Fibroblast of skin of abdomen (primary cell): Measurements from ENCODE around the gene SGSM2.

Source experiments
- DNase-seq: peaks from one replicate; pipeline ENCODE4 v3.0.0-alpha.2; 2013

Gene SGSM2

DNA sequence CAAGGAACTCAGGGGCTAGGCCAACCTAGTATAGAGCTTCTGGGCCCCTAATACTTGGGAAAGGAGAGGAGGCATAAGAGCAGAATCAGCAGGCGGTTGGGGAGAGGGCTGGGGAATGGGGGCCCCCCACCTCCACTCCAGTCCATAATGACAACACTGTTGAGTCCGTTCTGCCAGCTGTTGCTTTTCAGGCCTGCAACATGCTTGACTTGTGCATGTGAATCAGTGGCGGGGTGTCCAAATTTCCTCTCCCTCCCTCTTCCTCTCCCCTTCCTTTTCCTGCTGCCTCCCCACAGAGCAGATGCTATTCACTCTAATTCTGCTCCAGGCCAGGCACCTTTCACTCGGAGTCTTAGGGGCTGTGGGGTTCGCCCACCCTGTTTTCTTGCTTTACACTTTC is 31.7 kb downstream of the SGSM2 start:
- DNase-seq: no peak

DNA sequence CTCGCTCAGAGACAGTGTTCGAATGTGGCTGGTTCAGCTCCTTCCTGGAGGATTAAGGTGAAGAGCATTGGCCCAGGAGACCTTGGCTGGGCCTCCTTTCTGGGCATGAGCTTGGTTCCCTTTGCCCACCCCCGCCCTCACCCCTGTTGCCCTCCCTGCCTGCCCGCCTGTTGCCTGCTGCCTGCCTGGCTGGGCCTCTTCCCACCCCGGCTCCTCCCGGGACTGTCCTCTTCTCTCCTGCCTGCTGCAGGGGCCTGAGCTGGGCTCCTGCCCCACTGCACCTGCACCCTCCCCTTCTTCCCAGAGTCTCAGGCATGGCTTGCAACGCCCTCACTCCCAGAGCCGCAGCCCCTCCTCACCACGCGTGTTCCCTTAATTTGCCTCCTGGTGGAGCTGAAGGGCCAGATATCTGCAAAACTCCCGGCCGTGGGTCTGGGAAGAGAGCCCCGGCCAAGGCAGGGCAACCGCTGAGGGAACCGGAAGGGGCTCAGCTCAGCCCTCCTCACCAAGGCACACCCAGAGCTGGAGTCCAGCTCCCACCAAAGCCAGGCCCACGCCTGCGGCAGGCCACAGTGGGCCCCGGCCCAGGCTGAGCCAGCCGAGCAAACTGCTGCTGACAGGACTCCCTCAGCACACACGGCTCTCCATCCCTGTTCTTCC is 32.4 kb downstream of the SGSM2 start:
- no peak for DNase-seq

DNA sequence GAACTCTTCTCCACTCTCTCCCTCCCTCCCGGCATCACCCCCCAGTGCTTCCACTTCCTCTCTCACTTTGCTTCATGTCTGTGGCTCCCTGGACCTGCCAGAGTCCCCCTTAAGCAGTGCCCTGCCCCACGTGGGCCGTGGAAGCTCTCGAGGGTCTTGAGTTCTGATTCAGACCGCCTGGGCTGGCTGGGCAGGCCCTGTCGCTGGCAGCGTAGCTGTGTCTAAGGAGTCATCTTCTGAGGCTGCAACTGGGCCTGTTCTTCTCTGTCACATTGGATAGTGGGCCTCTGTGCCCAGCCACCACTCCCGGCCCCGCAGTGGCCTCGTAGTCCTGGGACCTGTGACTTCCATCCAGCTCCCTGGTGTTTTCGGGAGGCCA is 32.9 kb downstream of the SGSM2 start:
- no peak for DNase-seq

DNA sequence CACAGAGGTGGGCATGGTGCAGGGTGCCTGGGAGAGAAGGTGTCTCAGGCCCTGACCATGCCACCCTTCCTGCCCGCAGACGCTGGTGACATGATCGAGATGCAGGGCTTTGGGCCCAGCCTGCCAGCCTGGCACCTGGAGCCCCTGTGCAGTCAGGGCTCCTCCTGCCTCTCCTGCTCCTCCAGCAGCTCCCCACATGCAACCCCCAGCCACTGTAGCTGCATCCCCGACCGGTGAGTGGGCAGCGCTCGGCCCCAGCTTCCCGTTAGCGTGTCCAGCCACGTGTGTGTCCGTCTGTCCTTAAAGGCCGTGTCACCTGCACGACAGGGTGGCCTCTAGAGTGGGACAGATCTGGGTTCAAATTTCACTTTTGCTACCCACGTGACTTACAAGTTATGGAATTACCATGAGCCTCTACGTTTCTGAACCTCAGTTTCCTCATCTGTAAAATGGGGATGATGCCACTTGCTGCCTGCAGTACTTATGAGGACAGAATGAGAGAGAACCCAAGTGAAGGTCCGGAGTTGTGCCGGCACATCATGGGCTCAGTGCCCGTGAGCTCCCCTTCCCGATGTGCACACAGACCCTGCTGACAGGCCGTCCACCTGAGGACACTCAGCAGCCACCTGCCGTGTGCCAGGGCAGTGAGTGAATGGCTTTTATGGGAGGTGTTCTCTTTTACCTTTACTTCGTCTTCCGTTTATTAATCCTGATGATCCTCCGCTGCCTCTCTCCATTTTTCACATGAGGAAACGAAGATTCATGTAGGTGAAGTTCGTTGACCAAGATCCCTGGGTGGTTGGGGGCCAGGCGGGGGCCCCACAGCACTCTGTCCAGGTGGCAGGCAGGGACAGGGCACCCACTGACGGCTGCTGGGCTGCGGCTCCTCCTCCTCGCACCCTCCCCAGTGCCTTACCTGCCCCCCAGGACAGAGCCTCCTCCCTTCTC is 34.2 kb downstream of the SGSM2 start:
- no peak for DNase-seq

DNA sequence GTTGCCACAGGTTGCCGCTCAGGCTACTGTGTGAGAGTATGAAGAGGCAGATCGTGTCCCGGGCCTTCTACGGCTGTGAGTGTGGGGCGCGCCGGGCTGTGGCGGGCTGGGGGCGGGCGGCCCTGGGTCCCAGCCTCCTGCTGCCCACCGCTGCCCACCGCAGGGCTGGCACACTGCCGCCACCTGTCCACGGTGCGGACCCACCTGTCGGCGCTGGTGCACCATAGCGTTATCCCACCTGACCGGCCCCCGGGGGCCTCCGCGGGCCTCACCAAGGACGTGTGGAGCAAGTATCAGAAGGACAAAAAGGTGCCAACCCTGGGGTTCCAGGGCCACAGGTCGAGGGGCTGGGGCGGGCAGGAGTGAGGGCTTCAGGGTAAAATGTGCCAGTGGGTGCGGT is 34.9 kb downstream of the SGSM2 start:
- DNase-seq: no peak

DNA sequence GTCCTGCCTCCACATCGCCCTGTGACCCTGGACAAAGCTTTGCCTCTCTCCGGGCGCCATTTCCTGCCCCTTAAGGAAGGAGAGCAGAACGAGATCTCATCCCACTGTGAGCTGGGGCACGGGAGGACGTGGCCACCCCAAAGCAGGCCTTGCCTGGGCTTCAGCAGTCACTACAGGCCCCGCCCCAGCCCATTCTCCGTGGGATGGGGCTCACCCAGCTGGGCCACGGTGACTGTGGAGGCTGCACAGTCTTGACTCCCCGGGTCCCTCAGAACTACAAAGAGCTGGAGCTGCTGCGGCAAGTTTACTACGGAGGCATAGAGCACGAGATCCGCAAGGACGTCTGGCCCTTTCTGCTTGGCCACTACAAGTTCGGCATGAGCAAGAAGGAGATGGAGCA is 35.4 kb downstream of the SGSM2 start:
- DNase-seq: no peak

DNA sequence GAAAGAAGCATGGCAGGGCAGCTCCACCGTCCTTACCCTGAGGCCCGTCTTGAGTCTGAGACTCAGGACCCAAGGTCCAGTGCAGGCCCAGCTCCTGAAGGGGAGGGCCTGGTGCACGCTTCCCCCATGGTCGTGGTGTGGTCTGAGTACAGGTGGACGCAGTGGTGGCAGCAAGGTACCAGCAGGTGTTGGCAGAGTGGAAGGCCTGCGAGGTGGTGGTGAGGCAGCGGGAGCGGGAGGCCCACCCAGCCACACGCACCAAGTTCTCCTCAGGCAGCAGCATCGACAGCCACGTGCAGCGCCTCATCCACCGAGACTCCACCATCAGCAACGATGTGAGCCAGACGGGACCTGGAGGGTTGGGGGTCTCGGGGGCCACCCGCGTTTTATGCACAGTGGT is 35.9 kb downstream of the SGSM2 start:
- DNase-seq: no peak

DNA sequence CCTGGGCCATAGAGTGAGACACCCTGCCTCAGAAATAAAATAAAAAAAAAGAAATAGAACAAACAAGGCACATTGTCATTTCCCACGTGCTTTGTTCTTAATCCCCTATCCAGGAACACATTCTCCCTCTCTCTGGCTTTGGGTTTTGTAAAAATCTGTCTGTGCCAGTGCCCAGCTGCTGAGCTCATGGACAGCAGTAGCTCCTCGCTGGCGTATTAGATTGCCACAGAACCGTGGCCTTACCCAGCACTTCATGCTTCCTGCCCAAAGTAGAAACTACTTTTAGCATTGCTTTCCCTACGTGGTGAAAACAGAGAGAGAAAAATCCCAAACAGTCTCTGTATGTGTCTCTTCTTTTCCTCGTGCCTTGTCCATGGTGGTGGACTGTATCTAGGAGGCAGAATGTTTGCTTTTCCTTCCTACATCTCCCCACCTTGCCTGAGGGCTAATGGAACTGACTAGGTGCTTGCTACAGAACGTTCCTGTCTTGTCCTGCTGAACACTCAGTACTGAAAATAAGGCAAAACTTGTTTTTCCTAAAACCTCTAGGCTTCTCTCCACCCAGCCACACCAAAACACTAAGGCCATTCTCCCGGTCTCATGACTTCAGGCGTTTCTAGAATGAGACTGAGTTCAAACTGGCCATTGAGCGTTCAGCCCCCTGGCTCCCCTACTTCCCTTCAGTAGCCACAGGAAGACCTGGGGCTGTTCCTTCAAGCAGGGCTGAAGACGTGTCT is 37.4 kb downstream of the SGSM2 start:
- no peak for DNase-seq

DNA sequence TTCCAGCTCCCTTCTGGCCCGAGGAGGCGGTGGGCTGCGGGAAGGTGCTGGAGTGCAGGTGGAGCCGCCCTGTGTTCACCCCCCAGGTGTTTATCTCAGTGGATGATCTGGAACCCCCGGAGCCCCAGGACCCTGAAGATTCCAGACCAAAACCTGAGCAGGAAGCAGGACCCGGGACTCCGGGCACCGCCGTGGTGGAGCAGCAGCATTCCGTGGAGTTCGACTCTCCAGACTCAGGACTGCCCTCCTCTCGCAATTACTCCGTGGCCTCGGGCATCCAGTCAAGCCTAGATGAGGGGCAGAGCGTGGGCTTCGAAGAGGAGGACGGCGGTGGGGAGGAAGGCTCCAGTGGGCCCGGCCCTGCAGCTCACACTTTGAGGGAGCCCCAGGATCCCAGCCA is 38.1 kb downstream of the SGSM2 start:
- DNase-seq: no peak

DNA sequence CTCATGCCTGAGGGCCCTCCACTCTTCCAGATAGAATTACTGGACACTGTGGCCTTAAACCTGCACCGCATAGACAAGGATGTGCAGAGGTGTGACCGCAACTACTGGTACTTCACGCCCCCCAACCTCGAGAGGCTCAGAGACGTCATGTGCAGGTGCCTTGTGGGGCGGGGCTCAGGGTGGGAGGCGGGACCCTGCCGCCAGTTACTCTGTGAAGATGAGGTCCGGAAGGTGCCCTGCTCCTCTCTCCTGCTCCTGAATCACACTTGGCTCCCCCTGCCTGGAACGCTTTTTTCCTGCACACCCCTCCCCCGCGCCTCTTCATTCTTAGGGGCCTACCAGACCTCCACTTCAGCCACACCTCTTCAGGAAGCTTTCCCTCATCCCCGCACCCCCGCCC is 38.8 kb downstream of the SGSM2 start:
- DNase-seq: no peak

DNA sequence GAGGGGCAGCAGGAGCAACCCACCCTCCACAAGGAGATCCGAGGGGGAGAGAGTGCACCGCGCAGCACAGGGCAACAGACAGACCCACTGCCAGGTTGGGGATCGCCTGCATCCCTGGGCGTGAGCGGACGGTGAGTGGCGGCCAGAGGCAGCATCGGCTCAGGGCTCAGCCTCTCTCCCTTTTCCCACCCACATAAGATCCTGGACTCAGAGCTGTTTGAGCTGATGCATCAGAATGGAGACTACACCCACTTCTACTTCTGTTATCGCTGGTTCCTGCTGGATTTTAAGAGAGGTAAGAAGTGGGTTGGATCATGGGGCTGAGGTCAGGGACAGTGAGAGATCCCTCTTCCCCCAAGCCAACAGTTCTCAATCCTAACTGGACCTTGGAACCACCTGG is 40.4 kb downstream of the SGSM2 start:
- no peak for DNase-seq

DNA sequence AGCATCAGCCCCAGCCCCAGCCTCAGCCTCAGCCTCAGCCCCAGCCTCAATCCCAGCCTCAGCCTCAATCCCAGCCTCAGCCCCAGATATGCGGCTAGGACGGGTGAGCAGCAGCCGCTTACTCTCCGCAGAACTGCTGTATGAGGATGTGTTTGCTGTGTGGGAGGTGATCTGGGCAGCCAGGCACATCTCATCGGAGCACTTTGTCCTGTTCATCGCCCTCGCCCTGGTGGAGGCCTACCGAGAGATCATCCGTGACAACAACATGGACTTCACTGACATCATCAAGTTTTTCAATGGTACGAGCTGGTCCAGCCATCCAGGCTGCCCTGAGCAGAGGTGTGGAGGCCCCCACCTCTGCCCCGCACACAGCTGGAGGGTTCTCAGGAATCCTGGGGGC is 41.6 kb downstream of the SGSM2 start:
- no peak for DNase-seq

DNA sequence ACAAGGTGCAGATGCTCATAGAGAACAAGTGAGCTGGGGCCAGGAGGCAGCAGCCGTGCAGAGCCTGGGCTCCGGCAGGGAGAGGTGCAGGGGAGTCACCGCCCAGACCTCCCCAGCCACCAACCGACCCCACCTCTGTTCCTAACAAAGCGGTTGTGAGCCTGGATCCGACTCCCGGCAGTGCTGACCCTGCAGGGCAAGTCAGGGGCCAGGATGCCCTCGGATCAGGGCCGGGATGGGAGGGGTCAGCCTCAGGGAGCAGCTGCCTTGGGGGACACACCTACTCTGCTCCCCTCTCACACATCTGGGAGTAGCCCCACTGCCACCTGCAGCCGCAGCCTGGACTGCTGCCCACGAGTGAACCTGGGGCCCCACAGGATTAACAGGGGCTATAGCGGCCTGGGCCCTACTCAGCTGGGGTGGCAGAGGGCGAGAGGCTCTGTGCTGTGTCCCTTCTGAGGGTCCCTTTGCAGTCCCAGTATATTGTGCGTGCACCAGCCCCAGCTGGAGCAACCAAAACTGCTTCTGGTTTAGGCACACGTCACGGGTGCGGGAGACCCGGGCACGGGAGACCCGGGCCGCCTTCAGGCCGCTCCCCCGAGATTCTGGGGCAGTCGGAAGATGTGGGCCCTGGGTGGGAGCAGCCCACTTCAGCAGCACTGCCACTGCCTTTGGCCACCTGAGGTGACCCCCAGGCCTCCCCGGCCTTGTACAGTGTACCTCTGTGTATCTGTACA is 42.4 kb downstream of the SGSM2 start:
- DNase-seq: no peak

DNA sequence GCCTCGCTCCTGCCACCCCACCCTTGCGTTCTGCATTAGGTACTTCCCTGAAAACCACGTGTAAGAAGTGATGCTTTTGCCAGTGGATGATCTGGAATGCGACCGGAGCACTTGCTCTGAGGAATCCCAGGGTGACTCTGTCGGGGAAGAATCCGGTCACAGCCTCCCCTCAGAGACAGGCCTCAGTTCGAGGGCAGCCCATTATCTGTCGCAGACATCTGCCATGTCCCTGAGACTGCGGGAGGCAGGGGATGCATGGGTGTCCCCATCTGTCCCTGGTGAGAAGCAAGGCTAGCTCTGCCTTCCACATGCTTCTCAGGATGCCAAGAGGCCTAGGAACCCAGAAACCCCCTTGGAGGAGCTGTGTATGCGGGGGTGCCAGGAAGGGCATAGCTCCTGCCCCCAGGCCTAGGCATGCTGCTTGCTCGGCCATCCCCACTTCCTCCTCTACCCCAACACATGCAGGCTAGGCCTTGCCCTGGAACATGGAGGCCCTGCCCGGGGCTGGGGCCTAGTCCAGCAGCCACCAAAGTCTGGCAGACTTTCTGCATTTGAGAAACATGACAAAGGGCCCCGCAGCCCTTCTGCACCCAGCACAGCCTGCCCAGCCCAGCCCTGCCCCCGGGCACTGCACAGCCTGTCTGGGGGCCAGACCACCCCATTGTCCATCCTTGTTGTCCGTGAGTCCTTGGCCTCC is 43.1 kb downstream of the SGSM2 start:
- no peak for DNase-seq

DNA sequence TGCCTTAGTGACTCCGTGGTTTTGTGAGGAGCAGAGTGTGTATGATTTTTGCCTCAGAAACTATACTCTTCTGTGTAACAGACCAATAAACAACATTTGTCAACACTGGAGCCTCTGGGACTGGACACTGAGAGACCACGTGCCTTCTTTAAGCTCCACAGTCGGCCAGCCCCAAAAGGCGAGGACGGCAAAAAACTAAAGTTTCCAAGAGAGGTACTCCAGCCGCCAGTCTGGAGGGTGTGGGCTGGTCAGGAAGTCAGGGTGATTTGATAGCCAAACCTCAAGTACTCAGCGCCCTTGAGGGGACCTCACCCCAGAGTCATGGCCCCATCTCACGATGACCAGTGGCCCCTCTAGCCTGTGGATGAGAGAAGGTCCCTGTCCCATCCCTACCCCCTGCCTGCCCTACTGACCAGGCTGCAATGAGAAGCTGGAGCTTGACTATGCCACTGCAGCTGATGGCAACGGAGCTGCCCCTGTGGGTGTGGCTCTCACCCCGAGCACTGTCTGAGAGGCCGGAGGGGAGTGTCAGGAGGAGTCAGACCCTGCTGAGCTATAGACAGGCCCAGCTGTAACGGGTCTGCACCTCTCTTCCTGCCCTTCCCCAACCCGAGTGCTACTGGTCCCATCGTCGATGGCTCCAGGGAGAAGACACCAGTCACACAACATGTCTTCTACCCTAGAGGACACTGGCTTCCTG is 43.8 kb downstream of the SGSM2 start:
- no peak for DNase-seq

DNA sequence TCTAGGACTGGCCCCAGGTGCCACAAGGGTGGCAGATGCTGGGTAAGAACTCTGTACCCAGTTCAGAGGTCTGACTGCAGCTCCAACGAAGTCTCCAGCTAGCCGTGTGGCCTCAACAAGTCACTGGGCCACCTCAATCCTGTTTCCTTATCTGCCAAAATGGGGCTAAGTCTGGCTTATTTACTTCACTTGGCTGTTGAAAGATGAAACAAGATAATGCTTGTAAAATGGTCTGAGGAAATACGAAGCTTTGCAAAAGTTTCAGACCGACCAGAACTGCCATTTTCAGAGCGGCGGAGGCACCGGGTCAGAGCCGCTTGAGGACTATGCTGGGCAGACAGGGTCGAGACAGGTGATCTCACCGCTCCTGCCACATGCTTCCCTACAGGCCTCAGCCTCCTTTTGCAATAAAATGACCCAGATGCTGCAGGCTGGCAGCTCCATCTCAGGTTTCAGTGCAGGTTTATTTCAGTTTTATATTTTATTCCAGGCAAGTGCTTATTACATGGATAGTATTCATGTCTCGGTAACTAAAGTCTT is 46.4 kb downstream of the SGSM2 start:
- DNase-seq: no peak

DNA sequence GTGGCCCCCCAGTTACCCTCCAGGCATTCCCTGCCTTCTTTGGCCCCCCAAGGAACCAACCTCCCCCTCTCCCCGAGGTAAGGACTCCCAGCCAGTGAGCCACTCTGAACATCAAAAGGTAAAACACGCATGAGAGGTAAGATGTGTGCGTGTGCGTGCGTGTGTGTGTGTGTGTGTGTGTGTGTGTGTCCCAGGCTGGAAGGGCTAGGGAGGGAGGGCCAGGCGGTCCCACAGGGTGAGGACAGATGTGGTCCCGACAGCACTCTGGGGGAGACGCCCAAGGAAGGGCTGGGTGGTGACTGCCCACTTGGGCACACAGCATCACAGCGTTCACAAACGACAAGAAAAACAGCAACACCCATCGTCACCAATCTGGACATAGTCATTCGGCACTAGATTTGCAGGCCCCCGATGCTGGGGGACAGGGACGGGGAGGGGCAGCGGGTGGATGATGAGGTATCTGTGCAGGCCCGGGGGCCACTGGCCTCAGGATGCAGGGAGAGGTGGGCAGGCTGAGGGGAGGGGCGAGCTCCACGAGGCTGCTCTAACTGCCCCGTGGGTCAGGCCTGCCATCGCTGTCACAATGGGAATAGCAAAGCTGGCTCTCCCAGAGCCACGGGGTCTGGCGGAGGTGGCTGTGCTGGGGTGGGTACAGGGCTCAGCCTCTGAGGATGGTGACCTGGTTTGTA is 47.3 kb downstream of the SGSM2 start:
- DNase-seq: no peak

DNA sequence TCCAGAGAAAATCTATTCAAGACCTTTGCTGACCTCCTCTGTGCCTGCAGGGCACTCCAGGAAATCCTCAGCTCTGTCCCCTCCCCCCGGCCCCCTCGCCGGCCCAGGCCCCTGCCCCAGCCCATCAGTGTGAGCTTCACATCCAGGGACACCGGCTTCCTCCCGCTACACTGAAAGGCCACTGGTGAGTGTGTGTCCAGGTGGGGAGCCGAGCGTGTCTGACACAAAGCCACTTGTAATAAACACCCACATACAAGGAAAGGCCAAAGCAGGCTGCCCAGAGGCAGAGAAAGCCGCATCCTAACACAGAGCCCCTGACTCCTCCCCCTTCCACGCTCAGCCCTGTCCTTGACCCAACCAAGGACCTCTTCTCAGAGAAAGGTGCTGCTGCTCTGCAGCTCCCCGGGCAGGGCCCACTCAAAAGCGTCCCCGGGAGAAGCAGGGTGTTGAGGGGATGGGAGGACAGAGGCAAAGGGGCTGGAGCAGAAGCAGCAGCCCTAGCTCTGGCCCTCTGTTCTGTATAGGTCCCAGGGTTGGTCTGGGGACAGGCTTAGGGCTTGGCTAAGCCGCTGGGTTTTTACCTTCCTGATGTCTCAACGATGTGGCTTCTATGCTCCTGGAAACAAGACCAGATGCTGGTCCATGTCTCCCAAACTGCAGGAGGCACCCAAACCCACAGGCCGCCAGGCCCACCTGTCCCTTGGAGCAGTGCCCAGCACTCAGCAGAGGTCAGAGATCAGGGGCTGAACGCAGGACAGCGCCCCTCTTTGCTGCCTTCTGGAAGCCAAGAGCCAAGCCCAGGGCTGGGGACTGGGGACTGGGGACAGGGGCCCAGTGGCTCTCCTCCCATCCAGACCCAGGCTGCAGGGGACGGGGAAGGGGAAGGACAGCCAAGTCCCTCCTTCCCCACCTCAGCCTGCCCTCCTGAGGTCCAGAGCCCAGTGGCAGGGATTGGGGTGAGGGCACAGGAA is 48.2 kb downstream of the SGSM2 start:
- no peak for DNase-seq

DNA sequence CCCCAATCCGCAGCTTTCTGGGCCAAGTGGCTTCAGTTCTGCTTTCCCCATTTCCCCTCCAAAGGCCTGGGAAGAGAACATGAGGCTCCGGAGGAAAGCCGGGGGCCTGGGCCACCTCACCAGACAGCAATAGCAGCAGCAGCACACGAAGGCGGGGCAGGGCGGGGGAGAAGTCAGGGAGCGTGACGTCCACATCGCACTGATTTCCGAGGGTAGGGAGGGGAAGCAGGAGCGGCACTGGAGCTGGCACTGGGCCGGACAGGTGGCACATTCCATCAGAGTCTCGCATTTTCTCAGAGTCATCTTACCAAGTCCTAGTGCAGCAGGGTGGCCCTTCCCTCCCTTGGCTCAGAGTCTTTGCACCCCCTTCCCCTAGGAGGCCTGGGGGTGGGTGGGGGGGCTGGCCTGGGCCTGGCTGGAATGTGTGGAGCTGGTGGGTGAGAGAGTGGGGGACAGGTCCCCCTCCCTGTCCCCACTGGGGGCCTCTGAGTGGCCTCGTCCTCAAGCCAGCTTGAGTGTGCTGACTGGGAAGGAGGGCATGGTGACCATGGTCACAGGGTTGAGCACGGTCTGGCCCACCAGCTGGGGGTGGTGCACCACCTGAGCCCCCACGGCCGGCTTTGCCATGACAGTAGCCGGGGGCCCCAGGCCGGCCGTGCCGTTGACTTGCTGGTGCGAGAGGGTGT is 49.2 kb downstream of the SGSM2 start:
- DNase-seq: no peak
